Activated CD4-positive, alpha-beta T cell treated with anti-CD3 and anti-CD28 coated beads, Interleukin-2, amount 50 U/mL, for 4 hours (primary cell): Measurements from ENCODE around the gene MEX3D.

Experiments
- DNase-seq, 2 experiments: peaks; one replicate each; pipeline ENCODE4 v3.0.0-alpha.2; 2020

MEX3D gene

DNA sequence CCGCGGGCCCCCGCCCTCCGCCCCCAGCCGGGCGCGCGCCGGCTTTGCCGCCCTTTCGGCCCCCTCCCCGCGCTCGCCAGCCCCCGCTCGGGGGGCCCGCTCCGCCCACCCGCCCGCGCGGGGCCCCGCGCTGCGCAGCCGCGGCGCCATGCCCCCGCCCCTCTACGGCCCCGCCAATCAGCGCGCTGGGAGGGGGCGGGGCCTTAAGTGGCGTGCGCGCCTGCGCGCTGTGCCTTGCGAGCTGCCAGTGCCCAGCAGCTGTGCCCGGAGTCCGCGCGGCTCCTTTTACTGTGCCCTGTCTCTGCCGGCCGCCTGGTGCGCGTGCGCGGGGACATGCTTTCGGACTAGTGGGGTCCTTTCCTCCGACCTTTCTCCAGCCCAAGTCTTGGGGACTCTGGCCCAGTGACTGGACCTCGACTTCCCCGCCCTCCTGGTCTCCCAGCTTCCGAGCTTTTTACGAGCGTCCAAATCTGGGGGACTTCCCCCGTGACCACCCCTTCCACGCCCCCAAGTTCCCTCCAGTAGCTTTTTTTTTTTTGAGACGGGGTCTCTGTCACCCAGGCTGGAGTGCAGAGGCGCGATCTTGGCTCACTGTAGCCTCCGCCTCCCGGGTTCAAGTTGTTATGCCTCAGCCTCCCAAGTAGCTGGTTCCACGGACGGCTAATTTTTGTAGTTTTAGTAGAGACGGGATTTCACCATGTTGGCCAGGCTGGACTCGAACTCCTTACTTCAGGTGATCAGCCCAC lies 24.8 kb upstream of the MEX3D start, which contains the start of gene MBD3:
Gene MBD3 (minus strand): TSS at position 111 of the 746 bp plus-strand sequence. CDS start 234 bp downstream, outside the sequence.
- DNase-seq: peak; percentile 79 to 83

DNA sequence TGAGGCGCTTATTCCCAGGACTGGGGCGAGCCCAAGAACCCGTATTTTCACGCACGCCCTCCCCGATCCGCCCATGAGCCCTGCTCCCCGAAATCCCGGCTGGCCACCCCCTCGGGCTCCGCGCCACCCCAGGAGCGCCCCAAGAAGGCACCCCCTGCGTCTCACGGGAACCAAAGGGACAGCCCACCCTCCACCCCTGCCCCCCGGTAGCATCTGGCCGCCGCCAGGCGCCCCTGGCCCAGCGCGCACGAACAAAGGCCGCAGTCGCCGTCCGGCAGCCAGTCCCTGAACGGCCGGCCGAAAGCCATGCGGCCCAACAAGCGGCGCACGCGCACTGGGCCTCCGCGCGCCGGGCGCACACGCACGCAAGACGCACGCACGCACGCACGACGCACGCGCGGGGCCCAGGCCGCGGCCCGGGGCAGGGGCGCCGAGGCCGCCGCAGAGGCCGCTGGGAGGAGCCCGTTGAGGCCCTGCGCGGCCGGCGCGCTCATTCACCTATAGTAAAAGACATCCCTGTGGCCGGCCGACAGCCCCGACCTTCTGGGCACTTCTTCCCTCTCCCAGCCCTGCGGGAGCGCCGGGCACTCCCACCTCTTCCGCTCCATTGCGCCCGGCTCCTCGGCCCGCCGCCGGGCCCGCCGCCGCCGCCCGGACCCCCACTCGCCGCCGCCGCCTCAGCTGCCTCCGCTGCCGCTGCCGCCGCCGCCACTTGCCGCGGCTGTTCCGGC lies 24.1 kb upstream of the MEX3D start:
- DNase-seq: peak; percentile 64 to 75

DNA sequence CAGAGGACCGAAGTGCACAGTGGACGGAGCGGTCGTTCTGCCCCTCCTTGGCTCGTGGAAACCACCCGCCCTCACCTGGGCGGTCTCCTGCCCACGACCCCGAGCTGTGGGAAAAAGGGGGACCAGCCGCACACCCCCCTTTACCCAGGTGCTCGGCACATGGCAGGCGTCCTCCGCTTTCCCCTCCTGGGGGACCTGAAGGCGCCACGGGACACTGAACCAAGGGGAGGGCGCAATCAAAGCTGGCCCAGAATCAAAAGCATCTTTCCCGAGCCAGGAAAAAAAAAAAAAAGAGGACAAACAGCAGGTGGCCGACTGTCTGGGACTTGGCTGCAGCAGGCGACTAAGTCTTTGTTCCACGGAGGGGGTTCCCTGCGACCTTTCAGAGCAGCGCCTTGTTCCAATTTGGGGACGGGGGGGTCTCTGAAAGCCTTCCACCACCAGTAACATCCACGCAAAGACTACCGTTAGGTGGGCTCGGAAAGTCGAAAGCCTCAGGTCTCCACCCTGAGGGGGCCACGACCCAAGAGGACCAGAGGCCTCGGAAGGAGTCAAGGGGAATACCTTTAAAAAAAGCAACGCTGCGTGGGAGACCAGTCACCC lies 23.4 kb upstream of the MEX3D start:
- DNase-seq: no peak

DNA sequence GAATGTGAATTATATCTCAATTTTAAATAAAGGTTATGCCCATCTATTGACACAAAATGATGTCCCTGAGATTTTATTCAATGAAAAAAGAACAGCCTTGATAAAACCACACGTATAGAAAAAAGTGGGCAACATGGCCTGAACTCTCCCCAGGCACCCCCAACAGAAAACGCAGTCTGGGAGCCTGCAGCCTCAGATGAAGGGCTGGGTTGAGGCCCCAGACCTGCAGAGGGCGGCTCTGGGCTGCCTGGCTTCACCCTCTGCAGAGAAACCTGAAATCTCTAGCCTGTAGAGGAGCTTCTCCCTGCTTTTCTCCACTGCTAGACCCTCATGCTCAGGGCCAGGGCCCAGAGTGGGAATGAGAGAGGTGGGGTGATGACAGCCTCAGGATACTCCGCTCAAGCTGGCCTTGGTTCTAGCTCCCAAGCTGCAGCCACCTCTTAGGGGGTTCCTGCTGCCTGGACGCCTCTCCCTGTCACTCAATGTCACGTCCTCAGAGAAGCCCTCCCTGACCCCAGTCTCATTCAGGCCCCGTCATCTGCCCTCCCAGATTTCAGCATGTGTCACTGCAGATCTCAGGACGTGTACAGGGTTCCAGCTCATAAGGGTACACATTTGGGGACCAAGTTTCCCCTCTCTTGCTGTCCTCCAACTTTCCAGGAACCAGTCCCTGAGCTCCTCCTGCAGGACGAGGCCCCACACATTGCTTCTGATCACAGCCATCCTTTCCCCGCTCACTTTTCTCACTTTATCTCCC lies 22.7 kb upstream of the MEX3D start:
- DNase-seq: no peak

DNA sequence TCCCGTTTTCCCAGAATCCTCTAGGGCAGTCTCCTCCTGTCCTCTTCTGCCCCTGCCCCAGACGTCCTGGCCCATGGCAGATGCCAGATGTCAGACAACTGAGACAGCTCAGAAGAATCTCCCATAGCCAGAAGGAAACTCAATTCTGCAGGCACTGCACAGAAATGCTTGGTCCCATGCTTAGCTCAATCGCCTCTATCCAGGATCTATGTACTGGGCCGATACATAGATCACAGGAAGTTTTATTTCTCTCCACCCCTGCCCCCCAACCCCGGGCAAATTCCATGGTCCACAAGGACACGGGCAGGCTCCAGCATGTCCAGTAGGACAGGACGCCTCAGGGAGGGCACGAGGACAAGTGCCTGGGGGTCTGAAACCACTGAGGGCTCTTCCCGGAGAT lies 19.7 kb upstream of the MEX3D start:
- DNase-seq: no peak

DNA sequence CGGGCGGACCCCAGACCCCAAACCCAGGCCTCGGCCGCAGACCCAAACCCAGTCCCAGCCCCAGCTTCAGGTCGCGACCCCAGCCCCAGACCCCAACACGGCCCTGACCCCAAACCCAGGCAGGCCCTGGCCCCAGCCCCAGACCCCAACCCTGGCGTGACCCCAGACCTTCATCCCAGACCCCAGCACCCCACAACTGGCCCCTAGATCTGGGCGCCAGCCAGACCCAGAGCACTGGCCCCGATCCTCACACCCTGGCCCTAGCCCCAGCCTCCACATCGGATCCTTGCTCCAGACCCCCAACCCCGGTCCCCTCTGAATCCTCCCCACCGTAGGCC lies 17.1 kb upstream of the MEX3D start:
- no peak for DNase-seq

DNA sequence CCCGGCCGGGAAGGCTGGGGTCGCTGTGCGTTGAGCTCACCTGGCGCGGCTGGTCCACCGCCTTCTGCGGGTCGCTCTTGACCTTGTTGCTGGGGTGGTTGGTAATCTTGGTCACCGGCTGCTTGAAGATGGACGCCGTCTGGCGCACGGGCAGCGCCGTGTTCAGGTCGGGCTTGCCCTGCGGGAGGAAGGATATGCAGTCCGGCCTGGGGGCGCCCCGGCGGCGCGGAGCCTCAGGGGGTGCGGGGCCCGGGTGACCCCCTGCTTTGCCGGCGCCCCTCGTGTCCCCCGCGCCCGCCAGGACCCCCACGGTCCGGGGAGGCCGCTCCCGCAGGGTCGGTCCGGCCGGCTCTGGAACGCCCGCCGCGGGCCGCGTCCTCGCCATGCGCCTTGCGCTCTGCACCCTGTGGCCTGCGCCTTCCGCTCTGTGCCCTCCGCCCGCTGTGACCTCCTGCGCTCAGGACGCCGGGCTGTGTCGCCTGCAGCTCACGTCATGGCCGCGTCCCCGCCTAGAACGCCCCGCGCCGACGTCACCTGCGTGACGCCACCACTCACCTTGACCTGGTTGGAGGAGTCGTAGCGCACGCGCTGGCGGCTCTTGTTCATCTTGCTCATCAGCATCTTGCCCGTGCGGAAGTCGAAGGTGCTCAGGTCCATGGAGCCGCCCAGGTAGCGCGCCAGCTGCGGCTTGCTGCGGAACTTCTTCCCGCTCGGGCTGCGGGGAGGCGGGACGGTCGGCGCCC lies 16.5 kb upstream of the MEX3D start:
- no peak for DNase-seq

DNA sequence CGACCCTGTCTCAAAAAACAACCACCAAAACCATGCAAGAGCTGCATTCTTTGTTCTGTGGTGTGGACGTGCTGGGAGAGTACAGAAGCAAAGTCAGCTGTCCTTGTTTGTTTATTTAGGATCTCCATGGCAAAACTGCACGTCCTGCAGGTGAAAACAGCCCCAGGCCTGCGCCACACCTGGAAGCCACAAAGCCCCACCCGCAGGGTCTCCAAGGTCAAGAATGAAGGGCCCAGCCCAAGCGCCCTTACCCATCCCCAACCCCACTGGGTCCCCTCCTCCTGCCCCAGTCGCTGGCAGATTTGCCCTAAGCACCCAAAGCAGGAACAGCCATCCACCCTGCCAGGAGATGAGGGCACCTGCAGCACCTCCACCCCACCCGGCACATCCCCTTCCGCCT lies 14.1 kb upstream of the MEX3D start:
- DNase-seq: no peak

DNA sequence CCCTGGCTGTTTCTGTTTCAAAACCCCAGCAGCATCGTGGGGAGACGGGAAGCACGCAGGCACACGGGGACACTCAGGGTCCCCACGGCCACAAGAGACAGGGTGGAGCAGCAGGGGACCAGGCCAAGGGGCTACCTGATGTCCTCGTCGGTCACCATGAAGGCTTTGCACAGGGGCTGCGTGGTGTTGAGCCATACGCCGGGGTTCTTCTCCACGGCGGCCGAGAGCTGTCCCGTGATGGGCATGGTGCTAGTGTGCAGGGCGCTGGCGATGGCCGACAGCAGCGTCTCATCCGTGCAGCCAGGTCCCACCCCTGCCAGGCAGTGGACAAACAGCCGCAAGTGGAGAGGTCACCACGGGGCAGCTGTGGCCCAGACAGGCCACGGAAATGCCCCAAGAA lies 12.8 kb upstream of the MEX3D start:
- DNase-seq: no peak

DNA sequence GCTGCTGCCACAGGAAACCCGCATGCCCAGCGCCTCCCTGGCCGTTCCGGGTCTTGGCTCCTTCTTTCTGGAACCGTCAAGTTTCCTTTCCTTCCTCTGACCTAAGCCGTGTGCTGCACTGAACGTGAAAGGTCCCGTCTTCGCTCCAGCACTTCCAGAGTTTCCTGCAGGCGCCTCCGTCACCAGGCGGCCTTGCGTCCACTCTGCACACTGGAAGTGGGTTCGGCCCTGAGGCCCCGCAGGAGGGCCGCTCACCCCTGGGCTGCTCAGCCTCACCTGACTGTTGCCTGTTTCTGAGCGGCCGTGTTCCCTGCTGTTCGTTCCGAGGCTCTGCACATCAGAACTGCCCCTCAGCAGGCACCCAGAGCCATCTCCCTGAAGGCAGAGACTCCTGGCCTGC lies 12.3 kb upstream of the MEX3D start:
- DNase-seq: no peak

DNA sequence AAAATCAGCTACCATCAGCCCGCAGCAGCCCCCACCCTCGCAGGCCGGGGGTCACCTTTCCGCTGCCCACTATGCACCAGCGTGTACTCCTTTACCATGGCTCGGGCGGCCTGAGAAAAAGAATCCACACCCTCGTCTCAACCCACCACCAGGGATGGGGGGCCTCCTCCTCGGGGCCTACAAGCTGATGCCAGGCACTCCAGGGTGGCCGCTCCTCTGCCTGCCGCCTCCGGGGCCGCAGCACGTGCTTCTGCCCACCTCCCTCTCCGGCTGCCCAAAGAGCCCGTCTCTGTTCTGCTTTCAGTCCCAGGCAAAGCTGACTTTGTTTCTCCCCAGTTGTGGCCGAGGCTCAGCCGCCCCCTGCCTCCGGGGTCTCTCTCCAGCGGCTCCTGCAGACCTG lies 11.1 kb upstream of the MEX3D start:
- DNase-seq: no peak

DNA sequence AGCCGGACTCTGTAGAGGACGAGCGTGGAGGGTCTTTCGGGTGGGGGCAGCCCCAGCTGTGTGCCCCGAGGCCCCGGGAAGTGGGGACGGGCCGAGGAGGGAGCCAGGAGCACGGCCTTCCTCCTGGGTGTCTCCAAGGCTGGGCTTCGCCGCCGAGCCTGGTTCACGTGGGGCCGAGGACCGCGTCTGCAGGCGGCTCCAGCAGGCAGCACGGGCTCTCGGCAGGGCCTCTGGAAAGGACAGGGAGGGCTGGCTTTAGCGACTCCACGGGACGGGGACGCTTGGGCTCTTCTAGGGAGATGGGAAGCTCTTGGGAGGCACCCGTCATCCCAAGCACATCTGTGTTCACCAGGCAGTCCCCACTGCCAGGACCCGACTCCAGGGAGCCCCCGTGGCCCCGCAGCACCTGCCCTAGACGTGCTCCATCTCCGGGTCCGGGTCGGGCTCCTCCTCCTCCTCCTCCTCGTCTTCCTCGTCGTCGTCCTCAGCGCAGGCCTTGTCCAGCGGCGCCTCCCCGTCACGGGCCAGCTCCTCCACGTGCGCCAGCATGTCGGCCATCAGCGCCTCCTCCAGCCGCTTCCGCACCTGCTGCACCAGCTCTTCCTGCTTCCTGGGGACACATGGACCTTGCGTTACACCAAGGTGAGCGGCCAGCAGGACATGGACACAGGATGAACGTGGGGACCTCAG lies 9.9 kb upstream of the MEX3D start:
- DNase-seq: no peak

DNA sequence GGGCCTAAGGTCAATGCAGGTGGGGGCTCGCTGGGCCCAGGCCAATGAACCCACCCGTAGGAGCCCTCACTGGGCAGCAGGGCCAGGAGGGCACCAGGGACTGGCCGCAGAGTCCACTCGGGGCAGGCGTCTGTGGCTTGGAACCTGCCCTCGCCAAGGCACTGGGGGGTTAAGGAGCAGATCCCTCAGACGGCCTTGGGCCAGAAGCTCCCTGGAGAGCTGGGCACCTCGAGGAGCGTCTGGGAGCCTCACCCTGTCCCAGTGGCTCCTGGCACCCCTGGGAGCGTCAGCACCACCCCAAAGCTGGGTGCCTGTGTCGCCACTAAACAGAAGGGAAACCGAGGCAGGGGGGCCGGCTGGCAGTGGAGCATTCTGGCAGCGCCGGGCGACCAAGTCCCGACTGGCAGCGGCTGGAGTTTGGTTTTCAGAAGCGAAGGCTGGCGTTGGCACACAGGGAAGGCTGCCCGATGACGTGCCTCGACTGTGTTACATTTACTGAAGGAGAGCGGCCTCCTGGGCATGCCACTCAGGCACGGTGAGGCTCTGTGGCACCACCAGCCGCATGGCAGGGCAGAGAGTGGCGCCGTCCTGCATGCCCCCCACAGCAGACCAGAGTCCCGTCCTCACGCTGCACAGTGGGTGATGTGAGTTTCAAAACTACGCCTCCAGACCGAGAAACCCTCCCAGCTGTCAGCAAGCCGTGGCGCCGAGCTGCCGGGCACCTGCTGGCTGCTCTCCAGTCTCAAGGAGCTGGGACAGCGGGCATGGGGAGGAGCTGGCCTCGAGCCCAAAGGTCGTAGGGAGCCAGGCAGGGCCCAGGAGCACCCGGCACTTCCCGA lies 9.2 kb upstream of the MEX3D start:
- no peak for DNase-seq

DNA sequence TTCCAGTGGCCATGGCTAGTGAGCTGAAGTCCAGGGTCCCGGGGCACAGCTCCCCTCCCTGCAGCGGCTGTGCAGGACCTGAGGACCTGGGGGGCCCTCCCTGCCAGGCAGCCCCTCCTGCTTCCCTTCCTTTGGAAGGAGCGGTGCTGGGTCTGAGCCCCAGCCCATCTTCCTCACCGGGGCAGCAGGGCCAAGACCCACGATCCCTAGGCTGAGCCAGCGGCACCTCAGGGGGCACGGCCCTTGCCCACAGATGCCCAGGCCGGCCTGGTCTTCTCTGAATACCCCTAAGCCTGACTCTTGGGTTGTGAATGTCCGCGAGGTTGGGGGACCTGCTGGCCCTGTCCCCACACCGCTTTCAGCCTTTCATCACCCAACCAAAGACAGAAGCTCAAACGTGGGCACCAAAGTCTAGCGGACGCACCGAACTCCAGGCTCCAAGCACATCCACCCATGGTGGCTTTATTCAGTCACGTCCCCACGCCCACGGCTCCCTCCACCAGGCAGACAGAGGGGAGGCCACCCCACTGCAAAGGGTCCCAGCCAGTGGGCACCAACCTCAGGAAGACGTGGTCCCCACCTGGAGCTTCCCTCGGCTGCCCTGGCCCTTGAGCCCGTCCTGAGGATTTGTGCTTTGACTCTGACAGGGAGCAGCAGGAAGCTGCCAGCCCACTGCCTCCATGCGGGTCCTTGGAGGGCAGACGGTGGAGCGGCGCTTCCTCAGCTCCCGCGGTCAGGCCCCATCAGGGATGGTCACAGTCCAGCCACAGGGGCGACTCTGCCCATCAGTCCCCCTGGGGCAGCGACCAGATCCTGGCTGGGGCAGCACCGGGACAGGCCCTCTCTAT lies 8.3 kb upstream of the MEX3D start:
- no peak for DNase-seq

DNA sequence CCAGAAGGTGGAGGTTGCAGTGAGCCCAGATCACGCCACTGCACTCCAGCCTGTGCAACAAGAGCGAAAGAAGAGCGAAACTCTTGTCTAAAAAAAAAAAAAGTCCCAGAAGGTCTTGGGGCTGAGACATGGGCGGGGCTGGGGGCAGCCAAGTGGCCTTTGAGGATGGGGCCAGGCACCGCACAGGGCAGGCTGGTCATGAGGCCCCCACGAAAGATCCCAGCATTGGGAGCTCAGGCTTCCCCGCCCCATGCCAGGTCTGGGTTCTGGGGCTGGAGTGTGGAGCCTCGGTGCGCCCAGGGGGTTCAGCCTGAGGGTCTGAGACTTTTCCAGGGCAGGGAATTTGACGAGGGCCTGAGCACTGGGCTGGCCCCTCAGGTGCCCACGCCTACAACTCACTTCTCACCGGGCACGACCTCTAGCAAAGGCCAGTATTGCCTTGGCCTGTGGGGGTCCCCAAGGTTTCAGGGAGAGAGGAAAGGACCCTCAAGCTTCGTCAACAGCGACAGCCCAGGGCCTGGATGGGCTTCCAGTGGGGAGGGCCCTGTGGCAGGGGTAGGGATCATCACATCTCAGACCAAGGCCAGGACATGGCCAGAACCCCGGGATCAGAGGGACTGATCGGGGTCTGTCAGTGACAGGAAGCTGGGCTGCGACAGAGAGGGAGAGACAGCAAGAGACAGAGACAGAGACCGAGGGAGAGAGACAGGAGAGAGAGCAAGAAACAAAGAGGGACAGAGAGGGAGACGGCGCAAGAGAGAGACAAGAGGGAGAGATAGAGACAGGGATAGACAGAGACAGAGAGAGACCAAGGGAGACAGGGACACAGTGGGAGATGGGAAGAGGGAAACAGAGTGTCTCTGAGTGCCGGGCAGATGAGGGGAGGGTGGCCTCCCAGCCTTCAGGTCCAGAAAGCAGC lies 7.5 kb upstream of the MEX3D start:
- DNase-seq: no peak

DNA sequence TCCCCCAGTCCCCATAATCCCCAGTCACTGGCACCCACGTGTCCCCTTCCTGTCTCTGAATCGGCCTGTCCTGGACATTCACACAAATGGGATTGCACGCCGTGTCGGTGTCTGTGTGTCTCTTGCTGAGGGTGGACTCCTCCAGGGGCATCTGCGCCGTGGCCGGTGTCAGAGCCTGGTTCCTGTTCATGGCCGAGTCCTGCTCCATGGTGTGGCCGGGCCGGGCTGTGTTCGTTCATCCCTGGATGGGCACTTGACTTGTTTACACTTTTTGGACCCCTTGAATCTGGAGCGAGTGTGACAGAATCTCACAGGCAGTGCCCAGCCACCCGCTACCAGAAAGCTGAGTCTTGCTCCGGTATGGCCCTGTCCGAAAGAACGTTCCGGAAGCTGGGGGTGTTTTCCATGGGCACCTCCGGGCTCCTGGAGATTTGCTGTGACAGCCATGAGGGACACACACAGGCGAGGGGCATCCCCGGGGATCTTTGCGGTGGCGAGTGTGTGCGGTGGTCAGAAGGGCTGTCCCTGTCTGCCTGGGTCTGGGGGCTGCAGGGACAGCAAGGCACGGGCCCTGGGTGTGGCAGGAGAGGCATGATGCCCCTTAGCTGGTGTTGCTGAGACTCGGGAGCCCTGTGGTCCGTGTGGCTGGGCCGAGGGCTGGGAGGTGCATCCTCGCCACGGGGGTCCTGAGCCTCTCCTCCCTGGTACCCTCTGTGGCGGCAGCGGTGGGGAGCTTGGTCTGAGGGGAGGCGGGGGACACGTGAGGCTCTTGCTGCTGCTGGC lies 6.4 kb upstream of the MEX3D start:
- no peak for DNase-seq

DNA sequence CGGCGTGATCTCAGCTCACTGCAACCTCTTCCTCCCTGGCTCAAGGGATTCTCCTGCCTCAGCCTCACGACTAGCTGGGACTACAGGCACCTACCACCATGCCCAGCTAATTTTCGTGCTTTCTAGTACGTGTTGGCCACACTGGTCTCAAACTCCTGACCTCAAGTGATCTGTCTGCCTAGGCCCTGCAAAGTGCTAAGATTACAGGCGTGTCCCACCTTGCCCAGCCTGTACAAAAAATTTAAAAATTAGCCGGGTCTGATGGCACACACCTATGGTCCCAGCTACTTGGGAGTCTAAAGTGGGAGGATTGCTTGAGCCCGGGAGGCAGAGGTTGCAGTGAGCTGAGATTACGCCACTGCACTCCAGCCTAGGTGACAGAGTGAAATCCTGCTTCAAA lies 4.7 kb upstream of the MEX3D start:
- DNase-seq: no peak

DNA sequence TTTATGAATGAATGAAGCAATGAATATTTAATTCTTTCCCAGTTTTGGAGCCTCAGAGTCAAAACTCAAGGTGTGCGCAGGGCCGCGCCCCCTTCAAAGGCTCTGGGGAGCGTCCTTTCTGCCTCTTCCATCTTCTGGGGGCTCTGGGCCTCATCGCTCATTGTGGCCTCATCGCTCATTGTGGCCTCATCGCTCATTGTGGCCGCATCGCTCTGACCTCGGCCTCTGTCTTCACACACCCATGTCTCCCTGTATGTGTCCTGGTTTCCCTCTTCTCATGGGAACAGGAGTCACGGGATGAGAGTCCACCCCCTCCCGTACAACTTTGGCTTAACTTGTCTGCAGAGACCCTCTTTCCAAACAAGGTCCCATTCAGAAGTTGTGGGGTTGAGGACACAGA lies 3.2 kb upstream of the MEX3D start:
- DNase-seq: no peak
